Measurements from ENCODE around the gene DAPK1.

DNA sequence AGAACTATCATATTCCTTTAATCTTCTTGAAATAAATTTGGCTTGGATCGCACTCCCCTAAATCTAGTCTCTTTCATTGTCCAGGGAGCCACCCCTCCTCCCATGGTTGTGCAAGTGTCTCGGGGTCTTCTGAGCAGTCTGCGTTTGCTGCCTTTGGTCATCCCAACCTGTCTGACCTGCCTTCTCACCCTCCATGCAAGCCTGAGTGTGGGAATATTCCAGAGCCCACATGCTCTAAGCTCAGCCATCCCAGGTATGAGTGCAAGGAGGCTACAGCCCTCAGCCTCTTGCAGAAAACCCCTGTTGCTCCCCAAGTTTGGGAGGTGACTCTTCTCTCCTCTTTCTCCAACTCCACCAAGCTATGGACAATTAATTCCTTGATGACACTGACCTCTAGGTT, 220.6 kb downstream of the DAPK1 start:
- no peak for TF ChIP-seq EZH2 (IDR thresholded peaks at IDR 0.05; ENCODE audit: insufficient read depth, low read length)
- TF ChIP-seq, protein P1, sequence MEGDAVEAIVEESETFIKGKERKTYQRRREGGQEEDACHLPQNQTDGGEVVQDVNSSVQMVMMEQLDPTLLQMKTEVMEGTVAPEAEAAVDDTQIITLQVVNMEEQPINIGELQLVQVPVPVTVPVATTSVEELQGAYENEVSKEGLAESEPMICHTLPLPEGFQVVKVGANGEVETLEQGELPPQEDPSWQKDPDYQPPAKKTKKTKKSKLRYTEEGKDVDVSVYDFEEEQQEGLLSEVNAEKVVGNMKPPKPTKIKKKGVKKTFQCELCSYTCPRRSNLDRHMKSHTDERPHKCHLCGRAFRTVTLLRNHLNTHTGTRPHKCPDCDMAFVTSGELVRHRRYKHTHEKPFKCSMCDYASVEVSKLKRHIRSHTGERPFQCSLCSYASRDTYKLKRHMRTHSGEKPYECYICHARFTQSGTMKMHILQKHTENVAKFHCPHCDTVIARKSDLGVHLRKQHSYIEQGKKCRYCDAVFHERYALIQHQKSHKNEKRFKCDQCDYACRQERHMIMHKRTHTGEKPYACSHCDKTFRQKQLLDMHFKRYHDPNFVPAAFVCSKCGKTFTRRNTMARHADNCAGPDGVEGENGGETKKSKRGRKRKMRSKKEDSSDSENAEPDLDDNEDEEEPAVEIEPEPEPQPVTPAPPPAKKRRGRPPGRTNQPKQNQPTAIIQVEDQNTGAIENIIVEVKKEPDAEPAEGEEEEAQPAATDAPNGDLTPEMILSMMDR (IDR thresholded peaks at IDR 0.05; ENCODE audit: insufficient read depth, low read depth, low read length), result no peak
